Neural progenitor cell (in vitro differentiated cells): ENCODE data around the gene KIRREL3. TPM values are rescaled to one million over a fixed set of nuclear protein-coding genes. Genes with fewer than 3 reads are reported as not detected.

Experiments
- DNase-seq: peaks from one replicate; pipeline ENCODE4 v3.0.0-alpha.2; 2016; ENCODE audit warnings: low spot score
- H2AFZ ChIP-seq: fragments of 200-600 bp; sonication (generic); replicated peaks from 2 replicates; pipeline ENCODE4 v1.6.1; 2016; ENCODE audit warnings: antibody characterized with exemption
- H3F3A ChIP-seq: fragments of 200-600 bp; sonication (generic); 2 replicates; pipeline ENCODE4 v1.6.1; 2016; ENCODE audit warnings: antibody characterized with exemption, low read depth
- H3K27ac ChIP-seq: fragments of 200-600 bp; sonication (generic); 2 replicates; pipeline ENCODE4 v1.5.1; 2016; ENCODE audit warnings: mild to moderate bottlenecking
- H3K27me3 ChIP-seq: fragments of 200-600 bp; sonication (generic); 2 replicates; pipeline ENCODE4 v1.6.1; 2016; ENCODE audit warnings: mild to moderate bottlenecking, moderate library complexity
- H3K36me3 ChIP-seq: fragments of 200-600 bp; sonication (generic); 2 replicates; pipeline ENCODE4 v1.5.1; 2016
- H3K4me1 ChIP-seq: fragments of 200-600 bp; sonication (generic); 2 replicates; pipeline ENCODE4 v1.6.1; 2016; ENCODE audit warnings: mixed run types
- H3K4me2 ChIP-seq: fragments of 200-600 bp; sonication (generic); 2 replicates; pipeline ENCODE4 v1.6.1; 2016
- H3K4me3 ChIP-seq: fragments of 200-600 bp; sonication (generic); 2 replicates; pipeline ENCODE4 v1.5.1; 2016
- H3K79me2 ChIP-seq: fragments of 200-600 bp; sonication (generic); 2 replicates; pipeline ENCODE4 v1.6.1; 2016; ENCODE audit warnings: low read depth
- H3K9ac ChIP-seq: fragments of 200-600 bp; sonication (generic); 2 replicates; pipeline ENCODE4 v1.6.1; 2016
- H3K9me3 ChIP-seq: fragments of 200-600 bp; sonication (generic); 2 replicates; pipeline ENCODE4 v1.5.1; 2016; ENCODE audit warnings: low read depth
- H4K20me1 ChIP-seq: fragments of 200-600 bp; sonication (generic); 2 replicates; pipeline ENCODE4 v1.6.1; 2016; ENCODE audit warnings: low read depth
- H3K27ac Mint-ChIP-seq: 3 replicates; pipeline ENCODE4 v1.8.0; 2021; ENCODE audit warnings: mixed read lengths
- H3K27me3 Mint-ChIP-seq: 2 replicates; pipeline ENCODE4 v1.8.0; 2022; ENCODE audit warnings: low read depth, mild to moderate bottlenecking, inconsistent platforms, moderate library complexity, mixed read lengths; ENCODE audit not compliant: insufficient read depth
- H3K36me3 Mint-ChIP-seq: 3 replicates; pipeline ENCODE4 v1.8.0; 2021; ENCODE audit warnings: mixed read lengths
- H3K4me1 Mint-ChIP-seq: 3 replicates; pipeline ENCODE4 v1.8.0; 2021; ENCODE audit warnings: mixed read lengths
- H3K4me3 Mint-ChIP-seq: 3 replicates; pipeline ENCODE4 v1.8.0; 2021; ENCODE audit warnings: mild to moderate bottlenecking, moderate library complexity, mixed read lengths
- H3K9me3 Mint-ChIP-seq: 3 replicates; pipeline ENCODE4 v1.8.0; 2020; ENCODE audit warnings: mixed read lengths
- EZH2 ChIP-seq: fragments of 200-600 bp; sonication (generic); IDR thresholded peaks from 2 replicates; pipeline ENCODE4 v1.6.1; 2017; ENCODE audit warnings: antibody characterized with exemption, mild to moderate bottlenecking, moderate library complexity
- EZH2phosphoT487 ChIP-seq: fragments of 200-600 bp; sonication (generic); IDR thresholded peaks from 2 replicates; pipeline ENCODE4 v1.6.1; 2017; ENCODE audit warnings: antibody characterized with exemption
- total RNA-seq: library from RNA; depleted of rRNA; stranded (reverse); fragments of >200 nt; gene quantifications from 2 replicates; pipeline ENCODE4 v1.2.3, GENCODE V29; 2015; ENCODE audit warnings: low replicate concordance
- TF ChIP-seq, protein P1 (sequence below): fragments of 200-600 bp; sonication (generic); IDR thresholded peaks from 2 replicates; pipeline ENCODE4 v1.5.1; 2017; ENCODE audit warnings: antibody characterized with exemption, mild to moderate bottlenecking

The KIRREL3 gene
- total RNA-seq, 1 donor from 2014 or later = 1.1 TPM

GRCh38 chr11:126606484-126606883, 394.1 kb downstream of the KIRREL3 start:
- Histone ChIP-seq H3K79me2 (no peaks in the 10 kb centered on the region), H3K27me3 (peaks cover 46% of the 10 kb centered on the region), H3K9me3 (no peaks in the 10 kb centered on the region), H3K4me1 (peaks cover 49% of the 10 kb centered on the region), H3K27ac (no peak overlapping the region), H3F3A (peaks cover 45% of the 10 kb centered on the region), H3K4me3 (no peak overlapping the region), H4K20me1 (peaks cover 6% of the 10 kb centered on the region), H3K36me3 (no peaks in the 10 kb centered on the region), H2AFZ (no peak overlapping the region), H3K4me2 (peak overlapping the region; percentile 56), H3K9ac (no peak overlapping the region)
- Mint-ChIP-seq H3K27ac (peak overlapping the region; percentile 22), H3K4me3 (no peak overlapping the region), H3K27me3 (peaks cover 12% of the 10 kb centered on the region), H3K9me3 (no peaks in the 10 kb centered on the region), H3K36me3 (no peaks in the 10 kb centered on the region), H3K4me1 (peaks cover 77% of the 10 kb centered on the region)
- DNase-seq = no peak
- TF ChIP-seq EZH2 (no peak), EZH2phosphoT487 (no peak)
- TF ChIP-seq, protein P1, sequence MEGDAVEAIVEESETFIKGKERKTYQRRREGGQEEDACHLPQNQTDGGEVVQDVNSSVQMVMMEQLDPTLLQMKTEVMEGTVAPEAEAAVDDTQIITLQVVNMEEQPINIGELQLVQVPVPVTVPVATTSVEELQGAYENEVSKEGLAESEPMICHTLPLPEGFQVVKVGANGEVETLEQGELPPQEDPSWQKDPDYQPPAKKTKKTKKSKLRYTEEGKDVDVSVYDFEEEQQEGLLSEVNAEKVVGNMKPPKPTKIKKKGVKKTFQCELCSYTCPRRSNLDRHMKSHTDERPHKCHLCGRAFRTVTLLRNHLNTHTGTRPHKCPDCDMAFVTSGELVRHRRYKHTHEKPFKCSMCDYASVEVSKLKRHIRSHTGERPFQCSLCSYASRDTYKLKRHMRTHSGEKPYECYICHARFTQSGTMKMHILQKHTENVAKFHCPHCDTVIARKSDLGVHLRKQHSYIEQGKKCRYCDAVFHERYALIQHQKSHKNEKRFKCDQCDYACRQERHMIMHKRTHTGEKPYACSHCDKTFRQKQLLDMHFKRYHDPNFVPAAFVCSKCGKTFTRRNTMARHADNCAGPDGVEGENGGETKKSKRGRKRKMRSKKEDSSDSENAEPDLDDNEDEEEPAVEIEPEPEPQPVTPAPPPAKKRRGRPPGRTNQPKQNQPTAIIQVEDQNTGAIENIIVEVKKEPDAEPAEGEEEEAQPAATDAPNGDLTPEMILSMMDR = no peak

- Mint-ChIP-seq H3K27me3 (peaks cover 16% of the 10 kb centered on the region), H3K27ac (peak overlapping the region; percentile 82), H3K4me3 (peak overlapping the region; percentile 44), H3K9me3 (no peaks in the 10 kb centered on the region), H3K36me3 (no peaks in the 10 kb centered on the region), H3K4me1 (peaks cover 87% of the 10 kb centered on the region)
- no peak overlapping the region for H3K27ac ChIP-seq
- H2AFZ ChIP-seq = no peak overlapping the region
- peaks cover 6% of the 10 kb centered on the region for H4K20me1 ChIP-seq
- peaks cover 41% of the 10 kb centered on the region for H3K27me3 ChIP-seq
- H3K9me3 ChIP-seq = no peaks in the 10 kb centered on the region
- H3K9ac ChIP-seq = no peak overlapping the region
- peaks cover 64% of the 10 kb centered on the region for H3K4me1 ChIP-seq
- H3K79me2 ChIP-seq = no peaks in the 10 kb centered on the region
- H3K4me3 ChIP-seq = no peak overlapping the region
- H3K36me3 ChIP-seq = no peaks in the 10 kb centered on the region
- no peak for TF ChIP-seq EZH2phosphoT487
- TF ChIP-seq EZH2 = no peak
- H3F3A ChIP-seq = peaks cover 52% of the 10 kb centered on the region
- no peak for DNase-seq
- no peak overlapping the region for H3K4me2 ChIP-seq
Observed at GRCh38 chr11:126604461-126604860, 396.1 kb downstream of the KIRREL3 start.

GRCh38 chr11:126603486-126603885, 397.1 kb downstream of the KIRREL3 start:
- Mint-ChIP-seq H3K27ac (no peak overlapping the region), H3K4me1 (peaks cover 89% of the 10 kb centered on the region), H3K27me3 (peaks cover 18% of the 10 kb centered on the region), H3K36me3 (peaks cover 3% of the 10 kb centered on the region), H3K4me3 (no peak overlapping the region), H3K9me3 (no peaks in the 10 kb centered on the region)
- H3K79me2 ChIP-seq = no peaks in the 10 kb centered on the region
- peaks cover 64% of the 10 kb centered on the region for H3K4me1 ChIP-seq
- DNase-seq = no peak
- H4K20me1 ChIP-seq = peaks cover 6% of the 10 kb centered on the region
- H3K4me2 ChIP-seq = no peak overlapping the region
- H2AFZ ChIP-seq = no peak overlapping the region
- no peak overlapping the region for H3K9ac ChIP-seq
- no peaks in the 10 kb centered on the region for H3K9me3 ChIP-seq
- peaks cover 52% of the 10 kb centered on the region for H3F3A ChIP-seq
- no peaks in the 10 kb centered on the region for H3K36me3 ChIP-seq
- H3K27ac ChIP-seq = no peak overlapping the region
- H3K27me3 ChIP-seq = peaks cover 41% of the 10 kb centered on the region
- no peak overlapping the region for H3K4me3 ChIP-seq
- TF ChIP-seq, protein P1 = no peak
- no peak for TF ChIP-seq EZH2phosphoT487

GRCh38 chr11:126602993-126603392, 397.6 kb downstream of the KIRREL3 start:
- no peak for DNase-seq
- Mint-ChIP-seq H3K27me3 (peaks cover 18% of the 10 kb centered on the region), H3K36me3 (peaks cover 3% of the 10 kb centered on the region), H3K4me3 (no peak overlapping the region), H3K9me3 (no peaks in the 10 kb centered on the region), H3K27ac (no peak overlapping the region), H3K4me1 (peaks cover 86% of the 10 kb centered on the region)
- no peak overlapping the region for H2AFZ ChIP-seq
- H3K79me2 ChIP-seq = no peaks in the 10 kb centered on the region
- peaks cover 41% of the 10 kb centered on the region for H3K27me3 ChIP-seq
- H3K9me3 ChIP-seq = no peaks in the 10 kb centered on the region
- H3K4me2 ChIP-seq = no peak overlapping the region
- peaks cover 6% of the 10 kb centered on the region for H4K20me1 ChIP-seq
- no peaks in the 10 kb centered on the region for H3K36me3 ChIP-seq
- no peak for TF ChIP-seq EZH2phosphoT487
- TF ChIP-seq, protein P1 = no peak
- no peak for TF ChIP-seq EZH2
- no peak overlapping the region for H3K27ac ChIP-seq
- no peak overlapping the region for H3K9ac ChIP-seq
- no peak overlapping the region for H3K4me3 ChIP-seq
- peaks cover 62% of the 10 kb centered on the region for H3K4me1 ChIP-seq
- peaks cover 52% of the 10 kb centered on the region for H3F3A ChIP-seq
